GM19324 (cell line): ENCODE measurements around the gene VANGL1.

ENCODE experiments used
- ATAC-seq: cut with Tn5 transposase; IDR thresholded peaks from one replicate; pipeline ENCODE4 v1.9.1; 2021; ENCODE audit warnings: mild to moderate bottlenecking, moderate library complexity; ENCODE audit not compliant: unreplicated experiment, low FRiP score

The VANGL1 gene

DNA sequence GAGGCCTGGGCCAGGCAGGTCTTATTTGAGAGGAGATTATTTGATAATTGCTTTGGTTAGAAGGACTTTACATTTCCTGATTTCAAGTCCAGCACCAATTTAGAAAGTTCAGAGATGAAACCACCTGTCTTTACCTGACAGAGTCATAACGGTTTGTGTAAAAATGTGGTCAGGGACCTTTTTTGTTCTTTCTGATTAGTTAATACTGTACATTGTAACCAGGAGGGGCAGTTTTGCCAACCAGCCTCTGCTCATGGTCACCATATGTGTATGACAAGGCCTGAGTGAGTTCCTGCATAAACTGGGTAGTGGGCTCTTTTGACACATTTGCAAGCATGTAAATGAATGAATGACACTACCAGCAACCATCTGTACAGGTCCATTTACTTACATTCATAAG is 55.8 kb downstream of the VANGL1 start:
- no peak for ATAC-seq

DNA sequence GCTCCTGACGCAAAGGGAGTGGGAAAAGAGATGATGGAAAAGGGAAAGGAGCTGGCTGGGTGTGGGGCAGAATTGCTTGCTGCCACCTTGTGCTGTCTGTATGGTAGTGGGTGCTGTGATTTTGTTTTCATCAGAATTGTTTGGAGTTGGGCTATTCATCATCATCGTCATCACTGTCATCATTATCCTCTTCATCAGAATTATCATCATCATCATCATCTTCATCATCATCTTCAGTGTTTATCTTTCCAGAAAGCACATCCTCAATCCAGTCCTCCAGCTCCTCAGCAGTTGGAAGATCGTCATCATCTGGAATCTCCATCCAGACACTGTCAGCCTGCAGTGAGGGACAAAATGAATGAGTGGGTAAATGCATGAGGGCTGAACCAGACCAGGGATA is 59.3 kb downstream of the VANGL1 start:
- no peak for ATAC-seq

DNA sequence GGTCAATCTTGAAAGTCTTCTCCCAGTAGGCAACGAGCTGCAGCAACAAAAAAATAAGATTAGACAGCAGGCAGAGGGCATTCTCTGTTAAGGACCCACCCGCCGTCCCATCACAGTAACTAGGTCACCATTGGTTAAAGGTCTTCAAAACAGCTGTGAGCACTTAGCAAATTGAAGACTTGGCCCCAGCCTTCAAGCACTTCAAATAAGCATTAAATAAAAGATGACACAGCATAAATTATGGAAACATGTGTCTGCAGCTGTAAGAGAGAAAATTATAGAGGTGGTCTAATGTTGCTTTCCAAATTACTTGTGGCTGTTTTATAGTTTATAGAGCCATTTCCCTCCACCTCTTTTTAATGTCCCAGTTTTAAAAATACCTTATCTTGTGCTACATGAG is 61.2 kb downstream of the VANGL1 start:
- no peak for ATAC-seq

DNA sequence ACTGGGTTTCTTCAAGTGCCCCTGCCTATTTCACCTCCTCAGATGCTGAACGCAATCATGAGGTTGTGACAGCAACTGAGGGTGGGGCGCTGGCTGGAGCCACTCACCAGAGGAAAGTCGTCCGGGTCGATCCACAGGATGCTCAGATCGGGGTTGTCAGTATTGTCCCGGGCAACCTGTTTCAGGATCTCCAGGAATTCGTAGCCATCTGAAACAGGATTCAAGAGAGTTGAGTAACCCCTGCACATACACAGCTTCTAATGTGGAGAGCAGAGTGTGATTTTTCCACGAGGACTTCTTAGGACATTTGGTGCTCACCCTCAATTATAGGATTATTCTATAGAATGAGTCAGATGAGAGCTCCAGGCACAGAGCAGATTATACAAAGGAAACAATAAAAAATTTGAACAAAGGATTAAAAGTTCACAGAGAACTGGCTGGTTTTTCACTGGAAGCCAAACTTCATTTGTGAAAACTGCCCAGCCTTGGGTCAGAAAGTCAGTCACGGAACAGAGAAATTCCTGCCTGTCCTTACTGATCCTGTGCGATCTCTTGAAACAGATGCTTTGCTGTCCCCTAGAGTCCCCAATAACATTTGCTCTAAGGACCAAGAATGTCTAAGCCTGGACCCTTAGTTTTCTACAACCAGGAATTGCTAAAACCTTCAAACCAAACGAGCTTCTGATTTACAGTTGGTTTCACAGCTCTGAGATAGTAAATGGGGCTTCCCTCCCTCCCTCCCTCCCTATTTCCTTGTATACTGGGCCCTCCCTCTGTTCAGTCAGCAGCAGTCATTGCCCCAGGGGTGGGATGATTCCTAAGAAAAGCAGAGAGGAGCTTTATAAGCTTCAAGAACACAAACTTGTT is 63.5 kb downstream of the VANGL1 start:
- ATAC-seq: no peak

DNA sequence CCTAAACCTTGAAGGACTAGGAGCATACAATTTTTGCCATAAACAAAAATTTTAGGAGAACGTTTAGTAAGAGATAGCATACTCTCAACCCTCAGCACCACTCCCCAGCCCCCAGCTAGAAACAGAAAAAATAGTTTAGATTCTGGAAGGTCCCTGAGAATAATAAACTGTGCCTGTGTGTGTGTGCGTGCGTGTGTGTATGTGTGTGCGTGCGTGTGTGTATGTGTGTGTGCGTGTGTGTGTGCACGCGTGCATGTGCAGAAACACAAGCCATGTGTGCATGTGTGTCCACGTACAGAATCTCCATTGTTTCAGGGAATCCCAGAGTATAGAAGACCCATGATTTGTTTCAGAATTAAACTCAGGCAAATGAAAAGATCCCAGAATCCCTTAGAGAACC is 64.2 kb downstream of the VANGL1 start:
- no peak for ATAC-seq

DNA sequence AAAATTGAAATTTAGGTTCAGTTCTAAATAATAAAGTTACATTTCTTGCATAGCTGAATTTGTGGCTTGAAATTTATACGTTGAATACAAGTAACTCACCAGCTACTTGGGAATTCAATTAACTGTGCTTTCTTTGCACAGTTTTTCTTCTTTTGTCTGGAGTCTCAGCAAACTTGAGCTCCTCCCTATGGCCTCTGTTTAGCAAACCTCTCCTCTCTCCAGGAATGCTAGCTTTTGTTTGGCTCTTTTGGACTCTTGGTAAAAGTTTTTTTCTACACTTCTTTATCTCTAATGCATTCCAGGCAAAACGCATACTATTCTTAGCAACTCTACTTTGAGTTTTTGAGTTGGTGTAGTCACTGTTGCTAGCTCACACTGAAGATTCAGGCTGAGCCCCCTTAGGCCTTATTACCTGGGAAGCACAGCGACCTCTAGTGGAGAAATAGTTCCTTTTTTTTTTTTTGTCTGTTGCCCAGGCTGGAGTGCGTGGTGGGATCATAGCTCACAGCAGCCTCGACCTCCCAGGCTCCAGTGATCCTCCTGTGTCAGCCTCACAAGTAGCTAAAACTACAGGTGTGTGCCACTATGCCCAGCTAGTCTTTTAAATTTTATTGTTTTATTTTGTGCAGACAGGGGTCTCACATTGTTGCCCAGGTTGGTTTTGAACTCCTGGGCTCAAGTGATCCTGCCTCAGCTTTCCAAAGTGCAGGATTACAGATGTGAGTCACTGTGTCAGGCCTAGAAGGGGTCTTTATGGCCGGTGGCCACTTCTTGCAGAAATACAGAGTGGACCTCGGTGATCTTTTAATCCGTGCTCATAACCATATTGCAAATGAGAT is 65.0 kb downstream of the VANGL1 start:
- ATAC-seq: no peak

DNA sequence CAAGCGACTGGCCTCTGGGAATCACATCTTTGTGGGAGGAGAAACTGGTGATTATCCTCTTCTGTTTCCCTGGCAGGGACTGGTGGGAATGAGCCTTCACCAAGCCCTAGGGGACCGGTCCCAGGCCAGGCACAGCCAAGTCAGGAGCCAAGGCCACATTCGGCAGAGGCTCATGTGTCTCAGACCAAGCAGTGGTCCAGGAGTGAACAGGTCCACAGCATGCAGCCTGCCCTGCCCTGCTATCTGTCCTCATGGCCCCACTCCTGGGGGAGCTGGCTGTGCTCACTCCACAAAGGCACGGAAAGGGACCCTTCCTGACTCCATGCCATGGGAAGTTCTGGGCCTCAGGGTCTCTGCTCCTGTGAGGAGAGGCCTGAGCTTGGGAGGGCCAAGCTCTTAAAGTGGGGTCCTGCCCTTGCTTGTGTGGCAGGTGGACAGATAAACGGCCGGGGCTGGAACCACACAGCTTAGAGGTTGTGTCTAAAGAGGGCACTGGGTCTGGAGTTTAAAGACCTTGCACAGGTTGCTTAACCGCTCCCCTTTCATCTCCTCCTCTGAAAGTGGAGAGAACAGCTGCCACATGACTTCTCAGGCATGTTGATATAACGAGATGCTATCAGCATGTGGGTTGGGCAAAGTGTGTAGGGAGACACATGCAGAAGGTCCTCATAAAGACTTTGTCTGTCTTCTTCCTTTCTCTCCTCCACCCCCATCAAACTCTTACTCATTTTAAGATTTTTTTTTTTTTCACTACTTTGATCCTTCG is 69.3 kb downstream of the VANGL1 start:
- ATAC-seq: no peak

DNA sequence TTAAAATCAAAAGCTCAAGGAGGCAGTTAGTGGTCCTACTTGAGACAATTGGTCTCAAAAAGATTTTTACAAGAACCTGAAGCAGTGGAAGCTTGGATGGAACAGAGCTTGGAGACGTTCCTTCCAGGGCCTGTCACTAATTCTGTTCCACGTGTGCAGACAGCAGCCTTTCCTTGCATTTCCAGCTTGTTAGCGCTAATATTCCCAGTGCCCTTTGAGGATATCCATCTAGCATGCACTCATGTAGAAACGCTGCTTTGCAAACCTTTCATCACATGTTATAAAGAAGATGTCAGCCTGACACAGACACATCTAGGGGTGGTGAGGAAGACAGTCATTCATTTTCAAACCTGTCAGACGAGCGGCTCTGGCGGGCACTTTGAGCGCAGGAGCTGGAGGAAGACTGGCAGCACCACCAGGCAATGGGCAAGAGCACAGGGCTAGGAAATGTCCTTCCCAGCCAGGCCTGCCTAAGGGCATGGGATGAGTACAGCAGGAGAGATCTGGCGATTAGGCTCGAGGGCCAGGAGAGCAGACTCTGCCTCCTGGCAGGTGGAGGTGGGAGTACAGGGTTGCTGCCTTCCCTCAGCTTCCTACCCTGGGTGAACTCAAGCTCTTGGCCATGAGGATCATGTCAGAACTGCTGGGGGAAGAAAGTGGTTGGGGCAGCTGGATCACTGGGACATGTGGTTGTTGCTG is 71.3 kb downstream of the VANGL1 start:
- no peak for ATAC-seq

DNA sequence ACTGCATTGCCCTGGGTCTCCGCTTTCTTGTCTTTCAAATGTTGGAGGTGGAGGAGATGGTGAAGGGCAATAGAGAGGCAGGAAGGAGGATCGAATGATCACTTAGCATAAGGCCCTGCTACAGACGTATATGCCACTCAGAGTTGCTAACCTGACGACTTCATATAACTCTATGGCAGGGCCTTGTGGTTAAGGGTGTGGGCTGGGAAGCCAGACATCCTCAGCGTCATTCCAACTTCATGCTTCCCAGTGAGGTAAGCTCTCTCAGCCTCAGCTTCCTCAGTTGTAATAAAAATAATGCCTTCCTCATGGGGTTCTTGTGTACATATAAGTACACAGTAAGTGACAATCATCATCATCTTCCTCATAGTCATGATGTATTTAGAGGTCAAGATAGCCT is 72.1 kb downstream of the VANGL1 start:
- ATAC-seq: no peak

DNA sequence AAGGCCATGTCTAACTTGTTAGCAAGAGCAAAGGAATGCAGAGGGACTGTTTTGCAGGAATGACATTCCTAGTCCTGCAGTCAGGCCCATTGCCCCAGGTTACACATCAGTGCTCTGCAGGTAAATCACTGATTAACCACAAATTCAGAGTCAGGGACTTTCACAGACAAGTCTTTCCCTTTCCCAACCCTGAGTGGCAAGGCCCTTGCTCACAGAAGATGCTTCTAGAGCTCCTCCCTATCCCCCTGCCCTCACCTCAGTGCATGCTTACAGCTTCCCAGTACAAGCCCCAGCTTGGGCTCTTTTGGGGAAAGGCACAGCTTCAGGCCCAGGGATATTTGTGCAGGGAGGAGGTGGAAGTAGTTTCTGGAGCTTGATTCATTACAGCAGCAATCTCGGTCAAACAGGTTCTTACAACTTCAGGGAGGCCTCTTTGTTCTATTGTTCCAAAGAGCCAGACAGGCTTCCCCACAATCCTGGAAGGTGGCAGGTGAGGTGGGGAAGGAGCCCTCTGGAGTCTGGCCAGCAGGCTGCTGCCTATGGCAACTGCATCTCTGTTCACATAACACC is 72.9 kb downstream of the VANGL1 start:
- no peak for ATAC-seq

DNA sequence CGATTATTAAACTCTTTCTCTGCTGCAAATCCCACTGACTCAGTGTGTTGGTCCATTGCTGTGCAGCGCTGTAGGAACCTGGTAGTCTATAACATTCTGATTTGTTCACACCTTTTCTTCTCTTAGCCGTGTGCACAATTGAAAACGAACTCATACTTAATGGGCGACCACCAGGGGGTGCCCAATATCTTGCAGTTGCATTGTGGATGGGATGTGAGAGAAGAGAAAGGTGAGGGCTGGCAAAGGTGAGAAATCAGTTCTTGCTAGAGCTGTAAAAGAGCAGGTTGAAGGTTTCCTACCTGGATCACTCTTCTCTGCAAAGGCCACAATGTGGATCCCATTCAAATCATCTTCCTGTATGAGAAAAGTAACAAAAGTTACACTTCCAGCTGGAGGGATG is 75.8 kb downstream of the VANGL1 start:
- no peak for ATAC-seq

DNA sequence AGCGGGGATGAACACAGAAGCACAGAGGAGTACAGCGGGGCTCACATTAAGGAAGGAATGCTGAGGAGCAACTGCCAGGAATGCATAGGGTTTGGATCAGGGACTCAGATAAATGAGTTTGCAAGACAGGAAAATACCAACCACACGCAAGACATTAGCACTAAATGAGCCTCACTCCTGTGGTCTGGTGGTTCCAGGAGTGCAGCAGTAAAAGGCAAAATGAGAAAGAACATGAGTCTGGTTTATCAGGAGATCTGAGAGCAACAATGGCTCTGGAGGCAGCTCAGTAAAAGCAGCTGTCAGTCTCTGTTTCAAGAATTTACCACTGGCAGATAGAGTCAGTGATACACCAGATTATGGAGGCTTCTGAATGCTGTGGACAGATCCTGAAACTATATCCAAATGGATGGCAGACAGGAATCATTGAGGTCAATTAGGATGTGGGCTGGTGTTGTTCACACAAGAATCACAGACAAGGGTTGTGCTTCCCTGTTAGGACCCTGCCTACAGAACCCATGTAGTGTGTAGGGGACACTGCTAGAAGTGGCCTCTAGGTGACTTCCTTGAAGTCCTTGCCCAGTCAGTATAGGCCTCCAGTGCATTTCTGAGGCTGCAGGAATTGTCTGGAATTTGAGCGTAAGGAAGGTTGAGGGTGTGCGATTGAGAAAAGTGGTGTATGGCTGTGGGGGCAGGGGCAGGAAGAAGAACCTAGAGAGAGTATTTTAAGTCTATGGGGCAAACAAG is 76.4 kb downstream of the VANGL1 start:
- ATAC-seq: no peak

DNA sequence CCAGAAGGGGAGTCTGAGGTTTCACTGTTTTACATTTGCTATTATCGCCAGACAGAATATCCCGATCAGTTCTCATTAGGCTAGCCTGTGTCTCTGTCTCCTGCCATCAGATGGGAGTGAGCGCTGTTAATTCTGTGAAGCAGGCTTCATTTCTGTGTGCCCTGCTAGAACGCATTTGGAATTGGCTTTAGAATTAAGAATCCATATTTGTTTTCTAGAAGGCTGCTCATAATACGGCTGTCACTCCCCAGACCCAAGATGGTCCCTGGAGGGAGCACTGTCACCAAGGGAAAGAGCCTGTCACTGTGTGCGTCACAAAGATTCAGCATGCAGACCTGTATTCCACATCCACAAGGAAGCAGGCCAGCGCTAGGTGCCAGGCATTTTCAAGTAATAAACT is 77.5 kb downstream of the VANGL1 start:
- ATAC-seq: no peak

DNA sequence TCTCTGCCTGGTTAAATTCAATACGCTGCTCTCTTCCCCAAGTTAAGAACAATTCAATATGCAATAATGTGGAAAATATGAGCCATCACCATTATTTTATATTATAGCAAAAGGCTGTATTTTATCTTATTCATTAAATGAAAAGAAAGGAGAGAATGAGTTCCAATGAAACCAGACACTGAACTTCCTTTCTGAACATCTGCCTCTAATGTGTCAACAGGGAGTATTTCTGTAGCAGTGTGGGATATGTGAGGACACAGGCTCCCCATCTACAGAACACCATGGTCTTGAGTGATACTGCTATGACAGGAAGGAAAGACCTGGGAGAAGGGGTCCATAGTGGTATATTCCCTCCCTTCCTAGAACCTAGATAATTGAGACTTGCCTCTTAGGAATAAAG is 80.5 kb downstream of the VANGL1 start:
- no peak for ATAC-seq

DNA sequence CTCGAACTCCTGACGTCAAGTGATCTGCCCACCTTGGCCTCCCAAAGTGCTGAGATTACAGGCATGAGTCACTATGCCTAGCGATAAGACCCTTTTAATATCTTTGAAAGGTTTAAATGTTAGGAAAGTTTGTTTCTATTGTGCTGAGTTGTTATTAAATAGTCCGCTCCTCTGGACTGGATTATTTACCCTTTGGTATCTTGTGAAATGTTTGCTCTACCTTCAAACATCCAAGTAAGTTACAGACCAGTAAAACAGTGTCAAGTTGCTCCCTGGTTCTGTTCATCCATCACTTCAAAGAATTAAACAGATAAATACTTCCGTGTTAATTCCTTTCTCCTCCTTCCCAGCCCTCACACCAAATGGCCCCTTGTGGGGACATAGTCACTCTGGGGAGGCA is 82.0 kb downstream of the VANGL1 start:
- ATAC-seq: no peak

DNA sequence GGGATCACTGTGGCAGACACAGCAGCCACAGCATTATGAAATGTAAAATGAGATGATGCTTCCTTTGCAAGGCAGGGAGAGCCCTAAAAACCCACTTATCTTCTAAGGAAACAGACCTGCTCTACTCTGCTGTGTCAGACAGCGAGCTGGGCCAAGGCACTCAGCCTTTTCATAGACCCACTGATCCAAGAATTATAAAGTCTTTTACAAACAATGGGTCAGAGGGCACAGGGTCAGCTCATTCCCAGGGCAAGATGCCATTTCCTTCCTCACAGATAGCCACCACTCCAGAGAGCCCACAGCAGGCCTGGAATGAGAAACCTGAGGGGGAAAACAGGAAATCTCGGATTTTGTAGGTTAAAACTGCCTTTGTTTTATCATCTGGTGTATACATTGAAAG is 83.8 kb downstream of the VANGL1 start:
- ATAC-seq: no peak

DNA sequence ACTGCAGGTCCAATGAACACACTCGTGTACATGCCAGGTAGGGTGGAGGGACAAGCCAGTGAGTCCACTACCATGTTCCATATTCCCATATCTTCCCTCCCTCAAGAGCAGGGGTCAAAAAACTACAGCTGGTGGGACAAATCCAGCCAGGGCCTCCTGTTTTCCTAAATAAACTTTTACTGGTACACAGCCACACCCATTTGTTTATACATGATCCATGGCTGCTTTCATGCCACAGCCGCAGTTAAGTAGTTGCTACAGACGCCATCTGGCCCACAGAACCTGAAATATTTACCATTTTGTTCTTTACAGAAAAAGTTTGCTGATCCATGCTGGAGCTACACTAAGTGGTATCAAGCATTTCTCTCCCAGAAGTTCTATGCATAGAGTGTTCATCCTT is 84.4 kb downstream of the VANGL1 start:
- no peak for ATAC-seq

DNA sequence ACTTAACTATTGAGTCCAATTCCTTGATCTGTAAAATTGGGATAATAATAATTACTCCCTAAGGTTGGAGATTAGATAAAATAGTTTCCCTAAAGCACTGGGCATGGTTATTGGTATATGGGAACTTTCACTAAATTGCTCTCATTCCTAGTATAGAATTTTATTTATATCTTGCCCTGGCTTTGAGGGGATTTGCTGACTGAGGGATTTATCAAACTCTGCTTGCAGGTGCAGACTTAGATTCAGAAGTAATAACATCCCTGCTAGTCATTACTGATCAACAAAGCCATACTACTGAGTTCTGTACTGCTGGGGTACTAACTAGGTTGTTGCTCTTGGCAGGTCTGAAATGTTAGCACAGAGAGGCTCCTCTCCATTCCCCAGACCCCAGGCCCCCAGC is 84.8 kb downstream of the VANGL1 start:
- ATAC-seq: no peak

DNA sequence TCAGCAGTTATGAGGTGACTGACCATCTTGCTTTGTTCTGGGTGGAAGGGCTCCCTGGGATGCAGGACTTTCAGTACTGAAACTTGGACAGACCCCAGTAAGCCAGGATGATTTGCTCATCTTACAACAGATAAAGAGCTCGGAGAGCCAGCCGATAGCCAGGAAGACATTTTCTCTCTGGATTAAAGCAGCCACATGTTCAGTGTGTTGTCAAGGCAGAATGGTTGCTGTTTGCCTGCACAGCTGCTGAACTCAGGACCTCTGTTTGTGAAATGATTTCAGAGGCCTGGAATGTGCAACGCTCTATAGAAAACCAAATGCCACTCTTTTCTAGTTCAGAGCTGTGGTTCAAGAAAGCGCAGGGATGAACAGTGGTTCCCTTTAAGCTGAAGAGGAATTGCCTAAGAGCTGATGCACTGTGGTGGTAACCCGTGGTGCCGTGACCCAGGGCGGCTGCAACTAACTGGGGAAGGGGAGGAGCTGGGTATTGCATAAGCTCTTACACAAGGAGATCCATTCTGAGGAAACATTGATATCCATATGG is 86.0 kb downstream of the VANGL1 start:
- ATAC-seq: no peak
